BJ (cell line): ENCODE results near the gene TMEM161B. TPM values are rescaled to one million over a fixed set of nuclear protein-coding genes. Genes with fewer than 3 reads are reported as not detected.
"Not testable (repeated sequence)": the region's sequence is repeated elsewhere in the genome, so short reads cannot be mapped to it uniquely, and the experiment has no call there.

ENCODE experiments used
- CTCF ChIA-PET: fragments of 350-600 bp; formaldehyde crosslinking; extraction: SDS; loops from one replicate; lab custom pipeline; 2021; ENCODE audit warnings: antibody characterized with exemption, inconsistent platforms; lab: Yijun Ruan, JAX
- POLR2A ChIA-PET: fragments of 300-600 bp; sonication (Branson Sonifier 250); formaldehyde crosslinking; extraction: SDS; loops from one replicate; lab custom pipeline; 2021; ENCODE audit warnings: antibody characterized with exemption; lab: Charles Lee
- DNase-seq: peaks from one replicate; pipeline ENCODE4 v3.0.0-alpha.2; 2011; ENCODE audit warnings: low read depth
- H3K27me3 ChIP-seq: 2 replicates; pipeline ENCODE4 v1.6.0; 2011; ENCODE audit warnings: low read length; ENCODE audit not compliant: control insufficient read depth, insufficient read depth
- H3K36me3 ChIP-seq: 2 replicates; pipeline ENCODE4 v1.5.1; 2011; ENCODE audit warnings: low read length; ENCODE audit not compliant: control insufficient read depth, insufficient read depth
- H3K4me3 ChIP-seq: 2 replicates; pipeline ENCODE4 v1.5.1; 2011; ENCODE audit warnings: low read depth, mild to moderate bottlenecking, control low read depth, low read length
- polyA plus RNA-seq: library from polyadenylated mRNA; depleted of rRNA; stranded (reverse); fragments of >200 nt; gene quantifications from 2 replicates; pipeline ENCODE4 v1.2.3, GENCODE V29; 2011
- TF ChIP-seq, protein P1 (sequence below): IDR thresholded peaks from 2 replicates; pipeline ENCODE4 v1.5.1; 2011; ENCODE audit warnings: low read depth, mild to moderate bottlenecking, control low read depth, inconsistent platforms, low read length, moderate library complexity; ENCODE audit not compliant: insufficient read depth

The TMEM161B gene
- polyA plus RNA-seq, 1 experiment, result 6.6 TPM

DNA sequence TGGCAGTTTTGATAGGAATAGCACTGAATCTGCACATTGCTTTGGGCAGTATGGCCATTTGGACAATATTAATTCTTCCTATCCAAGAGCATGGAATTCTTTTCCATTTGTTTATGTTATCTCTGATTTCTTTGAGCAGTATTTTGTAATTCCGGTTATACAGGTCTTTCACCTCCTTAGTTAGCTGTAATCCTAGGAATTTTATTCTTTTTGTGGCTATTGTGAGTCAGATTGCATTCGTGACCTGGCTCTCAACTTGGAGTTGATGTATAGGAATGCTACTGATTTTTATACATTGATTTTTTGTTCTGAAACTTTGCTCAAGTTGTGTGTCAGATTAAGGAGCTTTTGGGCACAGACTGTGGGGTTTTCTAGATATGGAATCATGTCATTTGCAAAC is 24.0 kb downstream of the TMEM161B start:
- TF ChIP-seq, protein P1, sequence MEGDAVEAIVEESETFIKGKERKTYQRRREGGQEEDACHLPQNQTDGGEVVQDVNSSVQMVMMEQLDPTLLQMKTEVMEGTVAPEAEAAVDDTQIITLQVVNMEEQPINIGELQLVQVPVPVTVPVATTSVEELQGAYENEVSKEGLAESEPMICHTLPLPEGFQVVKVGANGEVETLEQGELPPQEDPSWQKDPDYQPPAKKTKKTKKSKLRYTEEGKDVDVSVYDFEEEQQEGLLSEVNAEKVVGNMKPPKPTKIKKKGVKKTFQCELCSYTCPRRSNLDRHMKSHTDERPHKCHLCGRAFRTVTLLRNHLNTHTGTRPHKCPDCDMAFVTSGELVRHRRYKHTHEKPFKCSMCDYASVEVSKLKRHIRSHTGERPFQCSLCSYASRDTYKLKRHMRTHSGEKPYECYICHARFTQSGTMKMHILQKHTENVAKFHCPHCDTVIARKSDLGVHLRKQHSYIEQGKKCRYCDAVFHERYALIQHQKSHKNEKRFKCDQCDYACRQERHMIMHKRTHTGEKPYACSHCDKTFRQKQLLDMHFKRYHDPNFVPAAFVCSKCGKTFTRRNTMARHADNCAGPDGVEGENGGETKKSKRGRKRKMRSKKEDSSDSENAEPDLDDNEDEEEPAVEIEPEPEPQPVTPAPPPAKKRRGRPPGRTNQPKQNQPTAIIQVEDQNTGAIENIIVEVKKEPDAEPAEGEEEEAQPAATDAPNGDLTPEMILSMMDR, result no peak
- no peak for DNase-seq
- CTCF ChIA-PET, result no interaction called here
- Histone ChIP-seq H3K4me3 (no peak overlapping the region), H3K27me3 (no peaks in the 10 kb centered on the region), H3K36me3 (no peaks in the 10 kb centered on the region)
- POLR2A ChIA-PET, result no interaction called here

DNA sequence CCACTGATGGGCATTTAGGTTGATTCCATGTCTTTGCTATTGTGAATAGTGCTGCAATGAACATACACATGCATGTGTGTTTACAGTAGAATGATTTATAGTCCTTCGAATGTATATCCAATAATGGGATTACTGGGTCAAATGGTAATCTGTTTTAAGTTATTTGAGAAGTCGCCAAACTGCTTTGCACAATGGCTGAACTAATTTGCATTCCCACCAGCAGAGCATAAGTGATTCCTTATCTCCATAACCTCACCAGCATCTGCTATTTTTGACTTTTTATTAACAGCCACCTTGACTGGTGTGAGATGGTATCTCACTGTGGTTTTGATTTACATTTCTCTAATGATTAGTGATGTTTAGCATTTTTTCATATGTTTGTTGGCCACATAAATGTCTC is 25.2 kb downstream of the TMEM161B start:
- DNase-seq, CTCF ChIA-PET, H3K27me3 ChIP-seq, H3K4me3 ChIP-seq, H3K36me3 ChIP-seq, POLR2A ChIA-PET: not testable (repeated sequence)

DNA sequence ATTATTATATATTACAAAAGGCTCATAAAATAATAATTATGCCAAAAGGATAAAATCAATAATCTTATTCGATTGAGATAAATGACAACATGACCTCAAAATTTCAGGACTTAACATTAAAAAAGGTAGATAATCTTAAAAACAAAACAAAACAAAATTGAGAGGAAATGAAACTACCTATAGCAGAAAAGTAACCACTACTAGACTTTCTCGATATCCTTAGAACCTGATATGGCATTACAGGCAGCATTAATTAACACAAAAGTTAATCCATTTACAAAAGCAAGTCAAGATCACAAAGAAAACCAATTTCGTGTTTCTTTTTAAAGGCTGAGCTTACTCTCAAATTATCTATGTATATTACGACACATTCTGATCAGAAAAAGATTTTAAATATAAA is 29.9 kb downstream of the TMEM161B start:
- DNase-seq, result no peak
- Histone ChIP-seq H3K36me3 (no peaks in the 10 kb centered on the region), H3K27me3 (no peaks in the 10 kb centered on the region), H3K4me3 (no peak overlapping the region)
- CTCF ChIA-PET, result no interaction called here
- TF ChIP-seq, protein P1, result no peak
- POLR2A ChIA-PET, result no interaction called here

DNA sequence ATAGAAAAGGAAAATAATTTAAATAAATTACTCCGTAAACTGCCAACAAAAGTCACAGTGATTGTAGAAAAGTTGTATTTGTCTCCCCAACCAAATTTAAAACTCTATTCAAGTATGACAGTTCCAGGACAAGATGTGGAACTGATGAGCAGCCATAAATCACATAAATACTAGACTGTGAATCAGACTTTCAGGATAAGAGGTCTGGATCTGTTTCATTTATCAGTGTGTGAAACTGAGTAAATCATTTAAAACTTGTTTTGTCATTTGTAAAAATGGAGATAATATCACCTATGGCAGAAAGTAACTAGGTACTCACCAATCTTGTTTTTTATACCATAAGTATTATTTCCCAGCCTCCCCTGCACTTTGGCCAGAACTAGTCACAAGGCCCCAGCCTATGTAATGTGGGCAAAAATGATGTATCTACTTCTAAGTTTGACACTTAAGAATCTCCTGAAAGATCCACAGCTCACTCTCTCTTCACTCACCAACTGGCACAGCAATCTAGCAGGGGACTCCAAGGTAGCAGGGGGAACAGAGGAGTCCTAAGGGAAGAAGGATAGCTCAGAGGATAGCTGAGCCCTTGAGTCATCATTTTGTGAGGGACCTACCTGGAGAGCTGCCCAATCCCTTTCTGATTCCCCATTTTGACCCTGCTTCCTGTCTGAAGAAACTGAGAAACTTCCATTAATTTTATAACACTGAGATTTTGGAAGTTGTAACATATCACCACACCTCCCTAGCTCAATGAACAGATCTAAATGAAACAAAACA is 31.6 kb downstream of the TMEM161B start:
- H3K27me3 ChIP-seq, result no peaks in the 10 kb centered on the region
- H3K4me3 ChIP-seq, result no peak overlapping the region
- TF ChIP-seq, protein P1, result no peak
- no peak for DNase-seq
- POLR2A ChIA-PET, result no interaction called here
- CTCF ChIA-PET, result no interaction called here
- no peaks in the 10 kb centered on the region for H3K36me3 ChIP-seq

DNA sequence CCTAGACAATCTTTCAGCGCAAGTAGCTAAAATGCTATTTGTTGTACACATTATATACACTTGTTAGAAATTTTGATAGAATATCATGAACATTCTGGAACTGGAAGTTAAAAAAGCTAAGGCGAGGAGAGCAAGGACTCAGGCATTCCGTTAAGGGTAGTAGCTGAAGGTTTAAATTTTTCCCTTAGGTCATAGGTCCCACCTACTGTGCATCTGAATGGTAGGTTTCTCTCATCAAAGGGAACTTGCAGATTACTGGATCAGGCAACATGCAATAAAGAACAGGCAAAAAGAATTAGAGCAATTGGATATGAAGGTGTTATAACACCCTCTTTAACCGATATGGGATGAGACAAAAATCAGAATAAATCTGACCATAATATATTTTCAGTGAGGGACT is 32.8 kb downstream of the TMEM161B start:
- POLR2A ChIA-PET, result no interaction called here
- Histone ChIP-seq H3K36me3 (no peaks in the 10 kb centered on the region), H3K4me3 (no peak overlapping the region), H3K27me3 (no peaks in the 10 kb centered on the region)
- no peak for DNase-seq
- TF ChIP-seq, protein P1, result no peak
- CTCF ChIA-PET, result no interaction called here

DNA sequence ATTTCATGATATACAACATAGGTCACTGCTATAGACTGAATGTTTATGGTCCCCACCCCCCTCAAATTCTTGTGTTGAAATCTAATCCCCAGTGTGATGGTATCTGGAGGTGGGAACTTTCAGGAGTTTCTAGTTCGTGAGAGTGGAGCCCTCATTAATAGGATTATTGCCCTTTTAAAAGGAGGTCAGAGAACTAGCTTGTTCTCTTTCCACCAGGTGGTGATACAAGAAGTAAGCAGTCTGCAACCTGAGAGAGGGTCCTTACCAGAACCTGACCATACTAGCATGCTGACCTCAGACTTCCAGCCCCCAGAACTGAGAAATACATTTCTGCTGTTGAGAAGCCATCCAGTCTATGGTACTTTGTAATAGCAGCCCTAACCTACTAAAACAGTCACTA is 33.3 kb downstream of the TMEM161B start:
- ChIA-PET POLR2A (no interaction called here), CTCF (no interaction called here)
- TF ChIP-seq, protein P1, result no peak
- Histone ChIP-seq H3K4me3 (no peak overlapping the region), H3K36me3 (no peaks in the 10 kb centered on the region), H3K27me3 (no peaks in the 10 kb centered on the region)
- no peak for DNase-seq
